Cardiac fibroblast (primary cell): Measurements from ENCODE around the gene NCAM1.

ENCODE experiments used
- DNase-seq, 2 donors: peaks; one replicate each; pipeline versions ENCODE4 v3.0.0 to v3.0.0-alpha.2; 2010; ENCODE audit warnings: low read depth in 2 of 2
- H3K4me3 ChIP-seq, 2 donors: replicated peaks in 1 of 2; 1 replicate in 1 of 2; 2 replicates in 1 of 2; pipeline ENCODE4 v1.5.1; 2011; ENCODE audit warnings: low read depth in 2 of 2, low read length in 2 of 2, mild to moderate bottlenecking in 2 of 2, moderate library complexity in 1 of 2
- TF ChIP-seq, protein P1 (sequence below): IDR thresholded peaks from one replicate; pipeline ENCODE4 v1.5.1; 2011; ENCODE audit warnings: low read depth, mild to moderate bottlenecking, low read length, inconsistent platforms

The NCAM1 gene

DNA sequence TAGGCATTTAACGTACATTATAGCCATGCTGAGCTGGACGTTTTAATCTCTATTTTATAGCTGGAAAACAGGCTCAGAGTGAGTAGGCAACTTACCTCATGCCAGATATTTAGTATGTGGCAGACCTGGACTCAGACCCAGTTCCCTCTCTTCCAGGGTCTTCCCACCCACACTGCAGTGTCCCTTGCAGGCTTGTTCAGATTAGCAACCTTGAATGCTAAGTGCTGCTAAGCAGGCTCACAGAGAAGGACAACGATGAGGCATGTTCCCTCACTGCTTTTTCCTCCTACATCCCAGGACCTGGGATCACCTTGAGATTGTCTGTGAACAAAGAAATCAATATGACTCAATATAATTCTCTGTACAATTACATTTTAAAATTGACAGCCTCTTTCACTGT, 65.6 kb downstream of the NCAM1 start:
- H3K4me3 ChIP-seq: no peak overlapping the region
- DNase-seq: no peak
- TF ChIP-seq, protein P1, sequence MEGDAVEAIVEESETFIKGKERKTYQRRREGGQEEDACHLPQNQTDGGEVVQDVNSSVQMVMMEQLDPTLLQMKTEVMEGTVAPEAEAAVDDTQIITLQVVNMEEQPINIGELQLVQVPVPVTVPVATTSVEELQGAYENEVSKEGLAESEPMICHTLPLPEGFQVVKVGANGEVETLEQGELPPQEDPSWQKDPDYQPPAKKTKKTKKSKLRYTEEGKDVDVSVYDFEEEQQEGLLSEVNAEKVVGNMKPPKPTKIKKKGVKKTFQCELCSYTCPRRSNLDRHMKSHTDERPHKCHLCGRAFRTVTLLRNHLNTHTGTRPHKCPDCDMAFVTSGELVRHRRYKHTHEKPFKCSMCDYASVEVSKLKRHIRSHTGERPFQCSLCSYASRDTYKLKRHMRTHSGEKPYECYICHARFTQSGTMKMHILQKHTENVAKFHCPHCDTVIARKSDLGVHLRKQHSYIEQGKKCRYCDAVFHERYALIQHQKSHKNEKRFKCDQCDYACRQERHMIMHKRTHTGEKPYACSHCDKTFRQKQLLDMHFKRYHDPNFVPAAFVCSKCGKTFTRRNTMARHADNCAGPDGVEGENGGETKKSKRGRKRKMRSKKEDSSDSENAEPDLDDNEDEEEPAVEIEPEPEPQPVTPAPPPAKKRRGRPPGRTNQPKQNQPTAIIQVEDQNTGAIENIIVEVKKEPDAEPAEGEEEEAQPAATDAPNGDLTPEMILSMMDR: no peak

DNA sequence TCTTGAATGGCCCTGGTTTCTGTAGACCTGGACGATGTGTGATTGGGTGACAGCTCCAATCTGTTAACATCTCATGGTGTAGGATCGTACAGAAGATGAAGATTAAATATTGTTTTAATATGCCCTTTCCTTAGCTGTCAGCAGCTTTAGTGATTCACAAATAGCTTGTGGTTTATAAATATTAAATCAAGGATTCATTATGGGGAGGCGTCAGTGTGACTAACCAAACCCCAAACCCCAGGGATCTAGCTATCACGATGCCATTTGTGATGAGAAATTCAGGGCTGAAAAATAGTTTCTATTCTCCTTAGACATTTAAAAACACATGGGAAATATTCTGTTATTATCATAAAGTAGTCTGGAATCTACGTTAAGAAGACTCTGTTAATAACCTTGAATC, 73.4 kb downstream of the NCAM1 start:
- TF ChIP-seq, protein P1: no peak
- DNase-seq: no peak
- H3K4me3 ChIP-seq: no peak overlapping the region

DNA sequence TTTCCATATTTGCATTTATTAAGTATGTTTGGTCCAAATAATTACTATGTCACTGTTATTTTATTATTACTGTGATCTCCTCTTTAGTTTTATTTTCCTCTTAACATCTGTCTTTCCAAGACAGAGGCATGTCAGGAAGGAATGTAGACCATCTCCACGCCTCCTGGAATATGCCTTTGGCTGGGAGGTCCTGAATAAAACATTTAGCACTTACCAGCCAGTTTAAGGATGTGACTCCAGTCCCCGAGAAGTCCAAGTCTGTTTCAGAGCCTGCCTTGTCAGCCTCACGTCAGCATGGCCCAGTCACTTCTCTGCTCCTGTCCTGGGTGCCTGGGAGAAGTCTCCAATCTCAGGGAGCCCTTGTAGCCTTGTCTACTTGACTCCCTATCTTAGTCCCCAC, 74.5 kb downstream of the NCAM1 start:
- no peak for DNase-seq
- H3K4me3 ChIP-seq: no peak overlapping the region
- TF ChIP-seq, protein P1: no peak

DNA sequence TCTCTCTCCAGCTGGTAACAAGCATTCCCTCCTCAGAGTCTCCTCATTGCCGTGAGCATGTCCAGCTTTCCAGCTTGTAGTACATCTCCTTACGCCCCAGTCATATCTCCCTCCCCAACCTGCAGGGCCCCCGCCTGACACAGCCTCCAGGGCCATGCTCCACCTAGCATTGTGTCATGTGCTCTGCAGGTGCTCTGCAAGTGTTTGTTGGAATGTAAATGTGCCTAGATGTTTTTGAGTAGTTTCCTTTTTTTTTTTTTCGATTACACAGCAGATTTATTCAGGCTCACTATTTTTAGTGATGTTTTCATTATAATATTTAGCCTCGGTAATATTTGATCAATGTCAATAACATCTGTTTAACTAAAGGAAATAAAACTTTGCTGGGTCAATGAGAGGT, 82.5 kb downstream of the NCAM1 start:
- H3K4me3 ChIP-seq: no peak overlapping the region
- no peak for DNase-seq
- TF ChIP-seq, protein P1: no peak

DNA sequence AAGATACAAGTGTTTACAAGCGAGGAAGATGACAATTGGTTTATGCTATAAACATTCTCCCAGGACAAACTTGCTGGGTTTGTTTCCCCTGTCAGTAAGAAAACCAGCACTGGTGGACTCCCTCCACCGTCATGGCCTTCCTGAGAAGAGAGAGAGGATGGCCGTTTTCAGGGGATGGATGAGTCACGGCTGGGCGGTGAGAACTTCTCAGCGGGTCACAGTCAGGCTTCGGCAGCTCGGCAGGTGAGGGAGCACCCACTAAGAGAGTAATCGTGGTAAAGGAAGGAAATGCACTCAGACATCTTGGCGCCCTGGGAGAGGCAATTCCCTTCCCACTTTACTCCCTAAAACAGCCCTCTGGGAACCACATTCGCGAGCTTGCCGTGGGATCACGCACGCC, 83.9 kb downstream of the NCAM1 start:
- TF ChIP-seq, protein P1: no peak
- DNase-seq: no peak
- no peak overlapping the region for H3K4me3 ChIP-seq

DNA sequence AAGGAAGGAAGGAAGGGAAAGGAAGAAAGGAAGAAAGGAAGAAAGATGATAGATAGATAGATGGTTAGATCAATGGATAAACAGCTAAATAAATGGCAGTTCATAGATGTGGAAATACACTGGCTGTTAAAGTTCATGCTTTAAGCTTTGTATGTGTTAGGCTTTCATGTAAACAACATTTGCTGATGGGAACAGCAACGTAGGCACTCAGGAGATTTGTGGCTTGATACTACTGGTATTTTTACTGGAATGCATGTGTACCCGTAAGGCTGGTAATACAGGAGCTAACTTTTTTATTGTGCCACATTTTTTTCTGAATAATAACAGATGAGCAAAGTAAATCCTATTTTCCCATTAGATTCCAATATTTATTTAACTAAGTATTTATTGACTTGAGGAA, 85.6 kb downstream of the NCAM1 start:
- H3K4me3 ChIP-seq: no peak overlapping the region
- DNase-seq: no peak
- TF ChIP-seq, protein P1: no peak
